CD4-positive, alpha-beta T cell treated with Interleukin-17A for 4 hours (primary cell): ENCODE results near the gene NOTUM.

Experiments used
- DNase-seq: peaks from one replicate; pipeline ENCODE4 v3.0.0-alpha.2; 2020; ENCODE audit warnings: mixed read lengths

Gene NOTUM

GRCh38 chr17:81934850-81935708 lies 25.9 kb downstream of the NOTUM start:
- no peak for DNase-seq

GRCh38 chr17:81934098-81934757 lies 26.8 kb downstream of the NOTUM start:
- DNase-seq: no peak

- no peak for DNase-seq
These were observed 27.7 kb downstream of the NOTUM start for GRCh38 chr17:81933178-81933699.

GRCh38 chr17:81932333-81932983 lies 28.5 kb downstream of the NOTUM start:
- DNase-seq: no peak

GRCh38 chr17:81931557-81932332 lies 29.2 kb downstream of the NOTUM start:
- no peak for DNase-seq

GRCh38 chr17:81931189-81931556 lies 29.8 kb downstream of the NOTUM start:
- no peak for DNase-seq

- DNase-seq: no peak
These were observed 30.6 kb downstream of the NOTUM start for GRCh38 chr17:81930142-81931125.

- DNase-seq: no peak
These were observed 31.5 kb downstream of the NOTUM start for GRCh38 chr17:81929253-81930141.

GRCh38 chr17:81928544-81929252 lies 32.3 kb downstream of the NOTUM start:
- no peak for DNase-seq

- DNase-seq: peak; percentile 94
These were observed 33.1 kb downstream of the NOTUM start, which contains the start of gene MAFG for GRCh38 chr17:81927653-81928543. Gene MAFG, minus strand, starts transcription at chr17:81927735. Its CDS starts 4,550 bp downstream, at chr17:81923185.

GRCh38 chr17:81927152-81927652 lies 33.8 kb downstream of the NOTUM start:
- no peak for DNase-seq

GRCh38 chr17:81926451-81927151 lies 34.4 kb downstream of the NOTUM start:
- DNase-seq: peak; percentile 73

GRCh38 chr17:81925860-81926450 lies 35.0 kb downstream of the NOTUM start:
- DNase-seq: peak; percentile 40

GRCh38 chr17:81924557-81925532 lies 36.1 kb downstream of the NOTUM start:
- peak; percentile 51 for DNase-seq

- no peak for DNase-seq
These were observed 37.4 kb downstream of the NOTUM start for GRCh38 chr17:81923302-81924260.
